ENCODE data around the gene CNPY1. TPM values are rescaled to one million over a fixed set of nuclear protein-coding genes. Genes with fewer than 3 reads are reported as not detected.

Gene CNPY1
- total and polyA plus RNA-seq, 9 donors = 0.05 TPM; not detected in 8

DNA sequence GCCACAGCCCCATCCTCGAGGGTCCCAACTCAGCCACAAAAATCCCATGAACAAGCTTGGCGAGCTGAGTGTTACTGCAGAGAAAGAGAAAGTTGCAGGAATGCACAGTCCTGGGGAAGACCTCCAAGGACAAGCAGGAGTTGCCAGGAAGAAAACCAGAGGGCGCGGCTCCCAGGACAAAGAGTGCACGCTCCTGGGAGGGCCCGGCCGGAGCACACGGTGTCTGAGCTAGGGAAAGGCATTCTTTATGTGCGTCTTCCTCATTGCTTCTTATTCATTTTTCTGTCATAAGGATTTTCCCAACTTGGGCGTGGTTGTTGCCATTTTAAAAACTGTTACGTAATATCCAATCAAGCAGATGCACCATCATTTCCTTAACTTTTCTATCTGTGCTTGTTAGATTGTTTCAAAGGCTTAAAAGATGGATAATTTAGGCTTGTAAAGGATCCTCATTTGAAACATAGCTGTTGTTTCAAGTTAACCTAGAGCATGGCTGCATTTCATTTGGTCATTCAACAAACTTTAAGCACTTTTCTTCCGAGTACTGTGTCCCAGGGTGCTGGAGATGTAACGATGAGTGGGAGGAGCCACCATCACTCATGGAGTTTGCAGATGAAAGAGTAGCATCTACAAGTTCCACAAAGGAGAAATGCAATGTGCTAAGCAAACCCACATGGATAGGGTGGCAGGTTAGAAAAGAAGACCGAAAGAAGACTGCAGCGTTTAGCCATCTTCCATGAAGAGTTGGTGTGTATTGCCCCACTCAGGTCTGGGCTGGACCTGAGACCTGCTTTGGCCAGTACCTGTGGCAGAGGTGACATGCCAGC lies 5.6 kb upstream of the CNPY1 start:
- H3K4me3 ChIP-seq = no peak overlapping the region
- intact Hi-C loops (cut with DNase I) = no loop called here

DNA sequence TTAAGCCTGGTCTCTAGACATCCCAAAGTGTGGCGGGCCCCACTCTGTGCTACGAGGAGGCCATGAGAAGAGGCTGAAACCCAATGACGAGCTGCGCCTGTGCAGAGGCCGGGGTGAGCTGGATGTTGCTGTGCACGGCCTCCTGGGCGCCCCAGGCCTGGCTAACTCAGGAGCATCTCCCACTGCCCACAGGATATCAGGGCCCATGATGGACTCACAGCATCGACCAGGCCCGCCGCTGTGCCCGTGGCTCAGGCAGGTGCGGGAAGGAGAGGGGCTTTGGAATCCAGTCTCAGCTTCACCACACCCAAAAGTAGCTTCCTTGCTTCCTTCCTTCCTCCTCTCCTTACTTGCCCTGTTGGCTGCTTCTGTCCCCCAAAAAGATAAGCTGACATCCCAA lies 4.6 kb upstream of the CNPY1 start:
- 89 to 94% (median 92%) methylated on average over 12 of the region's 12 CpGs for WGBS, 3 donors
- H3K4me3 ChIP-seq = no peak overlapping the region
- H3K27ac ChIP-seq = no peak overlapping the region
- H3K4me1 ChIP-seq (ENCODE audit: insufficient read depth) = no peaks in the 10 kb centered on the region
- TF ChIP-seq POLR2A (IDR thresholded peaks at IDR 0.05) (no peak), EP300 (IDR thresholded peaks at IDR 0.05) (no peak)
- TF ChIP-seq, protein P1, sequence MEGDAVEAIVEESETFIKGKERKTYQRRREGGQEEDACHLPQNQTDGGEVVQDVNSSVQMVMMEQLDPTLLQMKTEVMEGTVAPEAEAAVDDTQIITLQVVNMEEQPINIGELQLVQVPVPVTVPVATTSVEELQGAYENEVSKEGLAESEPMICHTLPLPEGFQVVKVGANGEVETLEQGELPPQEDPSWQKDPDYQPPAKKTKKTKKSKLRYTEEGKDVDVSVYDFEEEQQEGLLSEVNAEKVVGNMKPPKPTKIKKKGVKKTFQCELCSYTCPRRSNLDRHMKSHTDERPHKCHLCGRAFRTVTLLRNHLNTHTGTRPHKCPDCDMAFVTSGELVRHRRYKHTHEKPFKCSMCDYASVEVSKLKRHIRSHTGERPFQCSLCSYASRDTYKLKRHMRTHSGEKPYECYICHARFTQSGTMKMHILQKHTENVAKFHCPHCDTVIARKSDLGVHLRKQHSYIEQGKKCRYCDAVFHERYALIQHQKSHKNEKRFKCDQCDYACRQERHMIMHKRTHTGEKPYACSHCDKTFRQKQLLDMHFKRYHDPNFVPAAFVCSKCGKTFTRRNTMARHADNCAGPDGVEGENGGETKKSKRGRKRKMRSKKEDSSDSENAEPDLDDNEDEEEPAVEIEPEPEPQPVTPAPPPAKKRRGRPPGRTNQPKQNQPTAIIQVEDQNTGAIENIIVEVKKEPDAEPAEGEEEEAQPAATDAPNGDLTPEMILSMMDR (IDR thresholded peaks at IDR 0.05) = no peak
- H3K9me3 ChIP-seq = no peaks in the 10 kb centered on the region
- H3K27me3 ChIP-seq = no peaks in the 10 kb centered on the region
- no peaks in the 10 kb centered on the region for H3K36me3 ChIP-seq
- intact Hi-C loops (cut with DNase I) = no loop called here
- DNase-seq = no peak

More for the DNA sequence above, 5.6 kb upstream of the CNPY1 start:
- Histone ChIP-seq H3K4me1 (ENCODE audit: insufficient read depth) (no peaks in the 10 kb centered on the region), H3K27ac (no peak overlapping the region), H3K36me3 (no peaks in the 10 kb centered on the region), H3K27me3 (no peaks in the 10 kb centered on the region), H3K9me3 (no peaks in the 10 kb centered on the region)
- 73 to 80% (median 77%) methylated on average over 15 of the region's 15 CpGs for WGBS, 3 donors
- TF ChIP-seq EP300 (IDR thresholded peaks at IDR 0.05) = no peak
- TF ChIP-seq, protein P1 (IDR thresholded peaks at IDR 0.05) = no peak
- TF ChIP-seq POLR2A (IDR thresholded peaks at IDR 0.05) = no peak
- DNase-seq = no peak

DNA sequence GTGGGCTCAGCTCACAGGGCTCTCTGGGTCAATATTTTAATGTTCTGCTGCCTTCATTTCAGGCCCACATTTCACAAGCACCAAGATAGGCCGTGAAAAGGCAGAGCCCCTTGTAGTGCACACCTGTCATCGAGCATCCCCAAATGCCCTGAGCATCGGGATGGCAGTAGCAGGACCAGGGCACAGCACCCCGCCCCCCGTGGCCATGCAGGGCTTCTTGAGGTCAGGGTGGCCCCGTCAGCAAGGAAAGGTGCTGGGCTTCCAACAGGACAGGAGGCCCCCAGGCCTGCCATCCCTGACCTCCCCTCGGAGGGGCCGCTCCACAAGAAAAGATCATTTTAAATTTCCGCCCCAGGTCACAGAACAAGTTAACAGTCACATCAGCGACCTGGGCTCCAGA lies 2.9 kb upstream of the CNPY1 start:
- DNase-seq = no peak
- TF ChIP-seq POLR2A (IDR thresholded peaks at IDR 0.05) = no peak
- no peak for TF ChIP-seq EP300 (IDR thresholded peaks at IDR 0.05)
- TF ChIP-seq, protein P1 (IDR thresholded peaks at IDR 0.05) = no peak
- WGBS, 3 donors = 83 to 90% (median 84%) methylated on average over 10 of the region's 10 CpGs

DNA sequence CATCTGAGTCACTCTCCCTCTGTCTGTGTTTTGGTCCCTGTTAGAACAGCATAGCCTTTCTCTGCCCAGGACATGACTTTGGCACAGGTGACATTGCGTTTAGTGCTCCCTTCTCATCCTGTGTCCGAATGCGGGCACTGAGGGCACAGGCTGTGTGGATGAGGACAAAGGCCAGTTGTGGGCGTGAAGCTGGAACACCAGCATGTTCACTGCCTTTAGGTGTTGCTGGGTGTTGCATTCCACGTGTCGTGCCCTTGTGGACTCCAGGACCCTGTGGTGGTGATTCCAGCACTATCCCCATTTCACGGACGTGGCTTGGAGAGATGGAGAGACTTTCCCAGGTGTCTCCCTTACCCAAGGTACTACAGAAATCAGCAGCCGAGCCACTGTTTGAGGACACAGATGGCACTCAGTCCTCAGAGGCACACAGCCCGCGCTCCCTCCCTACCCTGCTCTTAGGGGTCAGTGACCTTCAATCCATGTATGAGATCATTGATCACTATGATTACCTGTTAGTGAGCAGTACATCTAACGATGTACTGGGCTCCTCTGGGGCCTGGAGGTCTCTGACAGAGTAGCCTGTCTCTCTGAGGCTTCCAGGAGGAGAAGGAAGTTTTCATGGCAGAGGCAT lies 917 bp upstream of the CNPY1 start:
- no peak overlapping the region for H3K27ac ChIP-seq
- intact Hi-C loops (cut with DNase I) = no loop called here
- no peaks in the 10 kb centered on the region for H3K36me3 ChIP-seq
- no peaks in the 10 kb centered on the region for H3K4me1 ChIP-seq (ENCODE audit: insufficient read depth)
- WGBS, 3 donors = 81 to 87% (median 85%) methylated on average over 12 of the region's 12 CpGs
- TF ChIP-seq EP300 (IDR thresholded peaks at IDR 0.05) (no peak), POLR2A (IDR thresholded peaks at IDR 0.05) (no peak)
- TF ChIP-seq, protein P1 (IDR thresholded peaks at IDR 0.05) = no peak
- H3K9me3 ChIP-seq = no peaks in the 10 kb centered on the region
- no peak for DNase-seq
- no peak overlapping the region for H3K4me3 ChIP-seq
- H3K27me3 ChIP-seq = no peaks in the 10 kb centered on the region

More for the DNA sequence above, 2.9 kb upstream of the CNPY1 start:
- Histone ChIP-seq H3K27me3 (no peaks in the 10 kb centered on the region), H3K36me3 (no peaks in the 10 kb centered on the region), H3K27ac (no peak overlapping the region), H3K4me1 (ENCODE audit: insufficient read depth) (no peaks in the 10 kb centered on the region), H3K9me3 (no peaks in the 10 kb centered on the region), H3K4me3 (no peak overlapping the region)
- intact Hi-C loops (cut with DNase I) = no loop called here
